Inferior parietal cortex (tissue), 1 donor: ENCODE results near the gene APLP2.
"Not testable (repeated sequence)": the region's sequence is repeated elsewhere in the genome, so short reads cannot be mapped to it uniquely, and the experiment has no call there.

Source experiments
- DNase-seq: peaks from one replicate; pipeline ENCODE4 v3.0.0-alpha.2; 2016; ENCODE audit errors: extremely low spot score

Gene APLP2

DNA sequence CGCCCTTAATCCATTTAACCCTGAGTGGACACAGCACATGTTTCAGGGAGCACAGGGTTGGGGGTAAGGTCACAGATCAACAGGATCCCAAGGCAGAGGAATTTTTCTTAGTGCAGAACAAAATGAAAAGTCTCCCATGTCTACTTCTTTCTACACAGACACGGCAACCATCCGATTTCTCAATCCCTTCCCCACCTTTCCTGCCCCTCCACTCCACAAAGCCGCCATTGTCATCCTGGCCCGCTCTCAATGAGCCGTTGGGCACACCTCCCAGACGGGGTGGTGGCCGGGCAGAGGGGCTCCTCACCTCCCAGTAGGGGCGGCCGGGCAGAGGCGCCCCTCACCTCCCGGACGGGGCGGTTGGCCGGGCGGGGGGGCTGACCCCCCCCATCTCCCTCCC, 20.8 kb downstream of the APLP2 start:
- DNase-seq, result not testable (repeated sequence)

DNA sequence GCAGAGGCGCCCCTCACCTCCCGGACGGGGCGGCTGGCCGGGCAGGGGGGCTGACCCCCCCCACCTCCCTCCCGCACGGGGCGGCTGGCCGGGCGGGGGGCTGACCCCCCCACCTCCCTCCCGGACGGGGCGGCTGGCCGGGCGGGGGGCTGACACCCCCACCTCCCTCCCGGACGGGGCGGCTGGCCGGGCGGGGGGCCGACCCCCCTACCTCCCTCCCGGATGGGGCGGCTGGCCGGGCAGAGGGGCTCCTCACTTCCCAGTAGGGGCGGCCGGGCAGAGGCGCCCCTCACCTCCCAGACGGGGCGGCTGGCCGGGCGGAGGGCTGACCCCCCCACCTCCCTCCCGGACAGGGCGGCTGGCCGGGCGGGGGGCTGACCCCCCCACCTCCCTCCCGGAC, 21.5 kb downstream of the APLP2 start:
- DNase-seq, result not testable (repeated sequence)

- DNase-seq, result no peak
Observed at GRCh38 chr11:130092661-130093060, 23.0 kb downstream of the APLP2 start.

DNA sequence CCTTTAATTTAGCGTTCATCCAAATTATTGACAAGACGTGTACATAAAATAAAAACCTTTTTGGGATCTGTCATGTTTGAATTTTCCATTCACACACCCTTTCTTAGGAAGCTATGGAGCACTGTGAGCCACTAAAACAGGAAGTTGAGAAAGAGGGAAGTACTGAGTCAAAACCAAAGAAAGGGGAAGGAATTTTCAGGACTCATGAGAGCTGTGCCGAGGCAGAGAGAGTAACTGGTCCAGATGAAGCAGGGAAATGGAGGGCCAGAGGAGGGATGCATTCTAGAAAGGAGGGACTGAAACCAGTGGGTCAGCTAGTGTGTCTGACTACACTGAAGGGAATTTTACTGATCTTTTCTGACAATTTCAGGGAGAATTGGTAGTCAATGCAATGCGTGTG, 24.9 kb downstream of the APLP2 start:
- no peak for DNase-seq

DNA sequence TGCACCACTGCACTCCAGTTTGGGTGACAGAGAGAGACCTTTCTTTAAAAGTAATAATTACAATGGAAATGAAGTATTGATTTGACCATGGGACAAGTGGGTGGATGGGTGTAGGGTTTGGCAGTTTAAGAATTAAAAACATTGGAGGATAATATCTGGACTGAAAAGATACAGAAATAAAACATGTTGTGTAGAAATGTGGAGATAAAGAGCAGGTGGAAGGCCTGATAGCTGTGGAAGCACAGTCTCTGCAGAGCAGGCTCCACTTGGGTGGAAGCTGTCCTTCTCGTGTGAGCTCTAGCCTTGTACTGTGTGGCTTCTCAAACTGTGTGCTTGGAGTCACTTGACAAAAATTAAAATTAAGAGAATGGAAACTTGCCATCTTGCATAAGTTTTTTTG, 25.6 kb downstream of the APLP2 start:
- DNase-seq, result no peak

DNA sequence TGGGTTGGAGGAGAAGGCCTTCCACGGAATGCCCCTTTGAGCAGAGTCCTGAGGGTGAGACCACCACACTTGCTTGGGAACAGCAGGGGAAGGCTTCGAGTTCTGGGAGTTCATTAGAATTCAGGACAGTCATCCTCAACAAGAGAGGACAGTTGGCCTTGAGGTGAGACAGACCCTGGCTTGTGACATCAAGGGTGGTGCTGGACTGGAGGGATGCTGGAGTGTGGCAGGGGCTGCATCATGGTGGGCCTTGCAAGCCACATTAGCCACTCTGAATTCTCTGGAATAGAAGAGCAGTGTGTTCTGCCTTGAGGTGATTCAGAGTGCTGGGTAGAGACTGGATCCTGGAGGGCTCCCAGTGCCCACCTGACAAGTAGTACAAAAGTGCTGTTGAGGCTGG, 26.3 kb downstream of the APLP2 start:
- DNase-seq, result no peak

DNA sequence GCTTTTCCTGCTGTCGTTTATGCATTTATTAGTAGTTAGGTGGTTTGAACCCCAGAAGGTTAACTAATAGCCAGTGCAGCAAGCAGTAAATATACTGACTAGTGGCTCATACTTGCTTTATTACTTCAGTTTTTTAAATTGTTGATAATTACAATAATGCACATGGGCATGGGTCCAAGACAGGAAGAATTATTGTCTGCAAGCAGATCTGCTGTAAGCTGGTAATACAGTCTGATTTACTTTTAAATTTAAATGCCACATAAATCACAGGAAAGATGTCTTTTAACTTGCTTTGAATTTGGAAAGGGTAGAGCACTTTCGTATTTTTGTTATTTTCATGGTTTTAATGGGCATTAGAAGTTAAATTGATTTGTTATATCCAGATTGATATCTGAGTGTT, 27.1 kb downstream of the APLP2 start:
- no peak for DNase-seq

DNA sequence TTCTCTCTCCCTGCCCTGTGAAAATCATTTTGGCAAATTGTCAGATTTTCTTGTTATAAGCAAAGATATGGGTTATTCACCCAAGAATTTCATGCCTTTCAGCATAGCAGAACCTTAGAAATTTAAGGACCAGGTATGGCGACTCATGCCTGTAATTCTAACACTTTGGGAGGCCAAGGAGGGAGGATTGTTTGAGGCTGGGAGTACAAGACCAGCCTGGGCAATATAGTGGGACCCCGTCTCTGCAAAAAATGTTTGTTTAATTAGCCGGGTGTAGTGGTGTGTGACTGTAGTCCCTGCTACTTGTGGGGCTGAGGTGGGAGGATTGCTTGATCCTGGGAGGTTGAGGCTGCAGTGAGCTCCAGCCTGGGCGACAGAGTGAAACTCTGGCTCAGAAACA, 27.6 kb downstream of the APLP2 start:
- DNase-seq, result no peak

- DNase-seq, result no peak
Observed at GRCh38 chr11:130099356-130099755, 29.7 kb downstream of the APLP2 start.

DNA sequence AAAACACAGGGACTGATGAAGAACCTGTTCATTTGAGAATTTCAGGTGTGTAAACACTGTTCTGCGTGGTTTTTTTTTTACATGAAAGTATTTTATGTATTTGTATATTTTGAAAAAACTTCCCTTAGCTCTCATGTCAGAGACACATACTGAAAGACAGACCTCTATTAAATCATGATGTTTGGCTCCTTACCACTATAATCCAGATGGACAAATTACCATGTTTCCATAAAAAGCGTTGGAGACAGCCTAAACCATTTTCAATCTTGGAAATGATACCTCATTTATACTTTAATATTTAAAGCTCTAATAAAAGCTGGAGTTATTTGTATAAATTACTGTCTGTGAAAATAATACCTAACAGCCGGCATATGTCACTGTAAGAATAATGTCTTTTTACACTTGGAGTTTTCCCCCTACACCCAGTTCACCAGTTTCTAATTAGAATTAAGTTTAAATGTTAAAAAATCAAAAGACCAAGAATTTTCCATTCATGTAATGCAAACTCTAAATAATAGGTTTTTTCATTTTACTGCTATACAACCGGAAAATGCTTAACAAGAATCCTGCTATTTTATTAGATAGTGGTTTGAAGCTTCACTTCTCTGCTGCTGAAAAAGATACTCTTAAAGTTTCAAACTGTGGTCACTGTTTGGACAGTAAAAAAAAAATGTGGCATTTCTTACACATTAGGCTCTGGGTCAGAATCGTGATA, 30.8 kb downstream of the APLP2 start:
- DNase-seq, result no peak

GRCh38 chr11:130101661-130102060, 32.0 kb downstream of the APLP2 start:
- DNase-seq, result no peak

- DNase-seq, result no peak
Observed at GRCh38 chr11:130102301-130103249, 32.9 kb downstream of the APLP2 start.

GRCh38 chr11:130103296-130103814, 33.7 kb downstream of the APLP2 start:
- no peak for DNase-seq

- DNase-seq, result no peak
Observed at GRCh38 chr11:130106381-130106780, 36.7 kb downstream of the APLP2 start.

DNA sequence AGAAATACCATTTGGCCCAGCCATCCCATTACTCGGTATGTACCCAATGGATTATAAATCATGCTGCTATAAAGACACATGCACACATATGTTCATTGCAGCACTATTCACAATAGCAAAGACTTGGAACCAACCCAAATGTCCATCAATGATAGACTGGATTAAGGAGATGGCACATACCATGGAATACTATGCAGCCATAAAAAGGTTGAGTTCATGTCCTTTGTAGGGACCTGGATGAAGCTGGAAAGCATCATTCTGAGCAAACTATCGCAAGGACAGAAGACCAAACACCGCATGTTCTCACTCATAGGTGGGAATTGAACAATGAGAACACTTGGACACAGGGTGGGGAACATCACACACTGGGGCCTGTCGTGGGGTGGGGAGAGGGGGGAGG, 39.0 kb downstream of the APLP2 start:
- not testable (repeated sequence) for DNase-seq

- DNase-seq, result no peak
Observed at GRCh38 chr11:130109386-130109785, 39.7 kb downstream of the APLP2 start.

DNA sequence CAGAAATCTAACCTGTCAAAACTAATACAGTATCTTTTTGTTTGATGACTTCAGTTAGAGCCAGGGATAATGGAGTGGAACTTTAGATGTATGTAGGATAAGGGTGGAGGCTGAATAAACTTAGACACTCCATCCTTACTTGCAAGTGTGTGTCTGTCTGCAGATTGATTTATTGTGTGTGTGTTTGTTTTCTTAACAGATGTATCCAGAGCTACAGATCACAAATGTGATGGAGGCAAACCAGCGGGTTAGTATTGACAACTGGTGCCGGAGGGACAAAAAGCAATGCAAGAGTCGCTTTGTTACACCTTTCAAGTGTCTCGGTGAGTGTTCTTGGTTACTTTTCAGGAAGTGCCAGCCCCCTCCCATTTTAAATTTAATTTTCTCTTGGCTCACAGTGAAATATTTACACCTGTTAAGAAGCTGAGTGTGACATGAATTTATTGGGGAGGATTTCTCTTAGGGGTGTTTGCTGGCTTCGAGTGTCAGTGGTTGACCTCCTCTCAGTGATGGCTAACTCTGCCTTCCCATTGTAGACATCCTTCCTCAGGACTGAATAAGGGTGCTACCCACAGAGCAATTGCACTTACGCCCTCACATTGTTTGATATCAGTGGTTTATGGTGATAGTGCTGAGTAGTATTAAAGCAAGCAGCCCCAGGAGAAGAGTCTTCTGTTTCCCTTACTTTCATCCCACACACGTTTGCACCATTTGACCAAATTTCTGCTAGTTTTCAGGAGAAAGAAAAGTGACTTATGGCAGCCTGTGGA, 40.8 kb downstream of the APLP2 start:
- DNase-seq, result no peak

- no peak for DNase-seq
Observed at GRCh38 chr11:130112071-130112830, 42.6 kb downstream of the APLP2 start.

DNA sequence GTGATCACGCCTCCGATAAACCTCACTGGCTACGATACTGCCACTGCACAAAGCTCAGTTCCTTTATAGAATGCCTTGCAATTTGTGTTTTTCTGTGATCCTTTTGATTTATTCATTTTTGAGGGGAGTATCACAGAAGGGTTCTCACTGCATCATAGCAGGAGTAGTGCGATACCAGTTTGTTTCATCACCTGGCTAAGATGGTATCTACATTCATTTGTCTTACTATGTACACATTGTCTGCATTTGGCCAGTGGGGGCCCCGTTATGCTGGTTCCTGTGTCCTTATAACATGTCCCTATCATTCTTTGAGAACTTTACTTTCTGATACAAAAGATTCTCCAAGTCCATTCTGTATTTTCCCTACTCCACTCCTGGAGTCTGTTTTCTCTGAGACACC, 44.6 kb downstream of the APLP2 start:
- no peak for DNase-seq

GRCh38 chr11:130114726-130115125, 45.0 kb downstream of the APLP2 start:
- no peak for DNase-seq

- DNase-seq, result no peak
Observed at GRCh38 chr11:130115218-130115617, 45.5 kb downstream of the APLP2 start.
